ENCODE measurements around the gene NOP58. TPM values are rescaled to one million over a fixed set of nuclear protein-coding genes. Genes with fewer than 3 reads are reported as not detected.

The NOP58 gene
- total and polyA plus RNA-seq, 2 donors from 2014 or later, result 38.6 to 57.1 TPM

DNA sequence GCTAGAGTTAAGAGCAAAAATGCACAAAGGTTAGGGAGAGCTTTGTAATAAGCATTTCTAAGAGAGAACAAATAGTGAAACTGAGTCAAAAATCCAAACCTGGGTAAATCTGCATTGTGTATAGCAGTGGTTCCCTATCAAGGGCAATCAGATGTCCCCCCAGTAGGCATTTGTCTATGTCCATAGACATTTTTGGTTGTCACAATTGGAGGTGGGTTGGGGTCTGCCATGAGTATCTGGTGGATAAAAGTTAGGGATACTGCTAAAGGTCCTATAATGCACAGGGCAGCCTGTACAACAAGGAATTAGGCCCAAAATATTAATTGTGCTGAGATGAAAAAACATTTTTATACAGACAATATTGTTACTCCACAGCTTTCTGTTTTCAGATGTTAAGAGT lies 21.0 kb downstream of the NOP58 start:
- DNase-seq, result no peak
- H3K9me3 ChIP-seq (ENCODE audit: control insufficient read depth in 2 of 3, insufficient read depth in 1 of 3, low read length in 3 of 3), result no peaks in the 10 kb centered on the region
- no peak overlapping the region for H3K4me3 ChIP-seq (ENCODE audit: low read length in 3 of 3)
- TF ChIP-seq, protein P1, sequence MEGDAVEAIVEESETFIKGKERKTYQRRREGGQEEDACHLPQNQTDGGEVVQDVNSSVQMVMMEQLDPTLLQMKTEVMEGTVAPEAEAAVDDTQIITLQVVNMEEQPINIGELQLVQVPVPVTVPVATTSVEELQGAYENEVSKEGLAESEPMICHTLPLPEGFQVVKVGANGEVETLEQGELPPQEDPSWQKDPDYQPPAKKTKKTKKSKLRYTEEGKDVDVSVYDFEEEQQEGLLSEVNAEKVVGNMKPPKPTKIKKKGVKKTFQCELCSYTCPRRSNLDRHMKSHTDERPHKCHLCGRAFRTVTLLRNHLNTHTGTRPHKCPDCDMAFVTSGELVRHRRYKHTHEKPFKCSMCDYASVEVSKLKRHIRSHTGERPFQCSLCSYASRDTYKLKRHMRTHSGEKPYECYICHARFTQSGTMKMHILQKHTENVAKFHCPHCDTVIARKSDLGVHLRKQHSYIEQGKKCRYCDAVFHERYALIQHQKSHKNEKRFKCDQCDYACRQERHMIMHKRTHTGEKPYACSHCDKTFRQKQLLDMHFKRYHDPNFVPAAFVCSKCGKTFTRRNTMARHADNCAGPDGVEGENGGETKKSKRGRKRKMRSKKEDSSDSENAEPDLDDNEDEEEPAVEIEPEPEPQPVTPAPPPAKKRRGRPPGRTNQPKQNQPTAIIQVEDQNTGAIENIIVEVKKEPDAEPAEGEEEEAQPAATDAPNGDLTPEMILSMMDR (IDR thresholded peaks at IDR 0.05; ENCODE audit: borderline replicate concordance, extremely low read depth, insufficient read depth), result no peak
- no peak overlapping the region for H3K27ac ChIP-seq (ENCODE audit: low read depth in 2 of 2, low read length in 2 of 2)
- no peak for FAIRE-seq
- intact Hi-C loops (cut with DNase I), result no loop called here
- peaks cover 10 to 52% (median 10%) of the 10 kb centered on the region in 3 donors for H3K36me3 ChIP-seq (ENCODE audit: control insufficient read depth in 2 of 3, insufficient read depth in 3 of 3, low read length in 3 of 3)
- H3K4me1 ChIP-seq (ENCODE audit: control insufficient read depth in 2 of 3, insufficient read depth in 2 of 3, low read depth in 1 of 3, low read length in 3 of 3), result no peaks in the 10 kb centered on the region
- no peaks in the 10 kb centered on the region for H3K27me3 ChIP-seq (ENCODE audit: control insufficient read depth, insufficient read depth, low read length)
- H3K9ac ChIP-seq (ENCODE audit: low read length in 3 of 3), result no peak overlapping the region

DNA sequence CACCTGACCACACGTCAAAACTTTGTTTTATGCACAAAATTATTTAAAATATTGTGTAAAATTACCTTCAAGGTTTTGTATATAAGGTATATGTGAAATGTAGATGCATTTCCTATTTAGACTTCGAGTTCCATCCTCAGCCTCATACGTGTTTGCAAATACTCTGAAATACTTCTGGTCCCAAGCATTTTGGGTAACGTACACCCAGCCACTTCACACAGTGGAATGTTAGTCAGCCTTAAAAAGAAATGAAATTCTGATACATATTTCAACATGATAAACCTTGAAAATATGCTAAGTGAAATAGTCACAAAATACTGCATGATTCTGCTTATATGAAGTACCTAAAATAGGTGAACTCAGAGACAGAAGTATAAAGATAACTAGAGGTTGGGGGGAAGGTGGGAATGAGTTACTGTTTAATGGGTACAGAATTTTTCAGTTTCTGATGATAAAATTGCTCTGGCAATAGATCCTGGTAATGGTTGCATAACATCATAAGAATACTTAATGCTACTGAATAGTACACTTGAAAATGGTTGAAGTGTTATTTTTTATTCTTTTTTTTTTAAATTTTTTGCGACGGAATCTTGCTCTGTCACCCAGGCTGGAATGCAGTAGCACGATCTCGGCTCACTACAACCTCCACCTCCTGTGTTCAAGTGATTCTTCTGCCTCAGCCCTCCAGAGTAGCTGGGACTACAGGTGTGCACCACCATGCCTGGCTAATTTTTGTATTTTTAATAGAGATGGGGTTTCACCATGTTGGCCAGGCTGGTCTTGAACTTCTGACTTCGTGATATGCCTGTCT lies 24.0 kb downstream of the NOP58 start:
- TF ChIP-seq, protein P1 (IDR thresholded peaks at IDR 0.05; ENCODE audit: borderline replicate concordance, extremely low read depth, insufficient read depth), result no peak
- peaks cover 8 to 53% (median 11%) of the 10 kb centered on the region in 3 donors for H3K36me3 ChIP-seq (ENCODE audit: control insufficient read depth in 2 of 3, insufficient read depth in 3 of 3, low read length in 3 of 3)

DNA sequence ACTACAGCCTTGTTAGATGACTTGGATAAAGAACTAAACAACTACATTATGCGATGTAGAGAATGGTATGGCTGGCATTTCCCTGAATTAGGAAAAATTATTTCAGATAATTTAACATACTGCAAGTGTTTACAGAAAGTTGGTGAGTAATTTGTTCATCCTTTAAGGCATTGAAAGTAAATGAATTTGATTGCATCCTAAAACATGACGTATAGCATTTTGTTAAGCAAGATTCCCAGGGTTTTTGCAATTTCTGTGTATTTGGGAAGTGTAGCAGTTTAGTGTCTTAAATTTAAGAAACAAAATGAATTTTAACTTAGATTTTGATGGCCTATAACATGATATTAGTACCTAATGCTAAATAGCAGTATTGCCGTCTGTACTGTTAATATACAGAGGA lies 24.8 kb downstream of the NOP58 start:
- no peak overlapping the region for H3K4me3 ChIP-seq (ENCODE audit: low read length in 3 of 3)
- no peaks in the 10 kb centered on the region for H3K4me1 ChIP-seq (ENCODE audit: control insufficient read depth in 2 of 3, insufficient read depth in 2 of 3, low read depth in 1 of 3, low read length in 3 of 3)
- no peaks in the 10 kb centered on the region for H3K27me3 ChIP-seq (ENCODE audit: control insufficient read depth, insufficient read depth, low read length)
- H3K9ac ChIP-seq (ENCODE audit: low read length in 3 of 3), result no peak overlapping the region
- no peak overlapping the region for H3K27ac ChIP-seq (ENCODE audit: low read depth in 2 of 2, low read length in 2 of 2)
- DNase-seq (no peak), FAIRE-seq (no peak)
- TF ChIP-seq, protein P1 (IDR thresholded peaks at IDR 0.05; ENCODE audit: borderline replicate concordance, extremely low read depth, insufficient read depth), result no peak
- intact Hi-C loops (cut with DNase I), result no loop called here
- no peaks in the 10 kb centered on the region for H3K9me3 ChIP-seq (ENCODE audit: control insufficient read depth in 2 of 3, insufficient read depth in 1 of 3, low read length in 3 of 3)
- peaks cover 8 to 49% (median 10%) of the 10 kb centered on the region in 3 donors for H3K36me3 ChIP-seq (ENCODE audit: control insufficient read depth in 2 of 3, insufficient read depth in 3 of 3, low read length in 3 of 3)

More for the DNA sequence above, 24.0 kb downstream of the NOP58 start:
- no peaks in the 10 kb centered on the region for H3K27me3 ChIP-seq (ENCODE audit: control insufficient read depth, insufficient read depth, low read length)
- FAIRE-seq (no peak), DNase-seq (no peak)
- no peaks in the 10 kb centered on the region for H3K4me1 ChIP-seq (ENCODE audit: control insufficient read depth in 2 of 3, insufficient read depth in 2 of 3, low read depth in 1 of 3, low read length in 3 of 3)
- H3K9ac ChIP-seq (ENCODE audit: low read length in 3 of 3), result no peak overlapping the region
- intact Hi-C loops (cut with DNase I), result no loop called here
- no peaks in the 10 kb centered on the region for H3K9me3 ChIP-seq (ENCODE audit: control insufficient read depth in 2 of 3, insufficient read depth in 1 of 3, low read length in 3 of 3)
- H3K4me3 ChIP-seq (ENCODE audit: low read length in 3 of 3), result no peak overlapping the region
- H3K27ac ChIP-seq (ENCODE audit: low read depth in 2 of 2, low read length in 2 of 2), result no peak overlapping the region
